Measurements from ENCODE around the gene CD44. TPM values are rescaled to one million over a fixed set of nuclear protein-coding genes. Genes with fewer than 3 reads are reported as not detected.

The CD44 gene
- total RNA-seq, 6 experiments from 2014 or later: 12.2 to 64.1 (median 22.9) TPM

GRCh38 chr11:35192347-35192746 lies 53.4 kb downstream of the CD44 start:
- Histone ChIP-seq H3K4me1 (peaks cover 0 to 21% (median 5%) of the 10 kb centered on the region in 4 donors), H3K36me3 (no peaks in the 10 kb centered on the region), H3K27ac (peak overlapping the region in 1 of 3 donors; percentile 53), H3K27me3 (no peaks in the 10 kb centered on the region), H3K4me3 (no peak overlapping the region), H3K9me3 (no peaks in the 10 kb centered on the region)
- ATAC-seq (peak; percentile 95 to 99 (median 98)), DNase-seq (peak; percentile 42 to 82 (median 80))
- TF ChIP-seq CTCF (IDR thresholded peaks at IDR 0.05) (no peak), POLR2A (IDR thresholded peaks at IDR 0.05) (no peak)
- WGBS (ENCODE audit: insufficient coverage, low coverage, low lambda C conversion rate, missing lambda C conversion rate): 22% methylated on average over 3 of the region's 3 CpGs
- intact Hi-C loops (cut with DNase I): no loop called here

GRCh38 chr11:35193767-35194166 lies 54.8 kb downstream of the CD44 start:
- WGBS (ENCODE audit: insufficient coverage, low coverage, low lambda C conversion rate, missing lambda C conversion rate): 89% methylated on average over 6 of the region's 6 CpGs

DNA sequence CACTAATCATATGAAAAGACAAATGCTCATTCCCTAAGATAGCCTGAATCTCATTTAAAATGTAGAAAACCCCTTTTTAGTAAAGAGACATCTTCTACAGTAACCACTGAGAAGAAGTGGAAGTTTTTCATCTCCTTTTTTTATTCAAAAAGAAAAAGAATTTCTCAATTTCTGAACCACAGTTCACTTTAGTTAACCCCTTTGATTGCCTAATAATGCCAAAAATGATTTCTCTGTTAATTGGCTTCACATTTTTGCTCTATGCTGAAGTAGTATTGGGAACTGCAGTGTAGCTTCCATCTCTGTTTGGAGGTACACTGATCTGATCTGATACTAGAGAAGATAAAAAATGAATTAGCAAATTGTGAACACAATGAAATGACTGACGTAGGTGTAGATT lies 58.3 kb downstream of the CD44 start:
- no peak for DNase-seq
- ATAC-seq: no peak
- H3K36me3 ChIP-seq: peaks cover 0 to 4% (median 0%) of the 10 kb centered on the region in 4 donors
- TF ChIP-seq POLR2A (IDR thresholded peaks at IDR 0.05) (no peak), CTCF (IDR thresholded peaks at IDR 0.05) (no peak)
- peaks cover 0 to 5% (median 3%) of the 10 kb centered on the region in 4 donors for H3K4me1 ChIP-seq
- no peak overlapping the region for H3K4me3 ChIP-seq
- H3K9me3 ChIP-seq: no peaks in the 10 kb centered on the region
- no peak overlapping the region for H3K27ac ChIP-seq
- WGBS (ENCODE audit: insufficient coverage, low coverage, low lambda C conversion rate, missing lambda C conversion rate): 78% methylated on average over 1 of the region's 1 CpG
- no peaks in the 10 kb centered on the region for H3K27me3 ChIP-seq
- intact Hi-C loops (cut with DNase I): no loop called here

More at GRCh38 chr11:35193767-35194166, 54.8 kb downstream of the CD44 start:
- DNase-seq (no peak), ATAC-seq (no peak)
- no peaks in the 10 kb centered on the region for H3K9me3 ChIP-seq
- H3K36me3 ChIP-seq: no peaks in the 10 kb centered on the region
- no peak overlapping the region for H3K4me3 ChIP-seq
- intact Hi-C loops (cut with DNase I): no loop called here
- H3K27me3 ChIP-seq: no peaks in the 10 kb centered on the region
- H3K27ac ChIP-seq: no peak overlapping the region
- TF ChIP-seq CTCF (IDR thresholded peaks at IDR 0.05) (no peak), POLR2A (IDR thresholded peaks at IDR 0.05) (no peak)
- H3K4me1 ChIP-seq: peaks cover 0 to 21% (median 5%) of the 10 kb centered on the region in 4 donors

DNA sequence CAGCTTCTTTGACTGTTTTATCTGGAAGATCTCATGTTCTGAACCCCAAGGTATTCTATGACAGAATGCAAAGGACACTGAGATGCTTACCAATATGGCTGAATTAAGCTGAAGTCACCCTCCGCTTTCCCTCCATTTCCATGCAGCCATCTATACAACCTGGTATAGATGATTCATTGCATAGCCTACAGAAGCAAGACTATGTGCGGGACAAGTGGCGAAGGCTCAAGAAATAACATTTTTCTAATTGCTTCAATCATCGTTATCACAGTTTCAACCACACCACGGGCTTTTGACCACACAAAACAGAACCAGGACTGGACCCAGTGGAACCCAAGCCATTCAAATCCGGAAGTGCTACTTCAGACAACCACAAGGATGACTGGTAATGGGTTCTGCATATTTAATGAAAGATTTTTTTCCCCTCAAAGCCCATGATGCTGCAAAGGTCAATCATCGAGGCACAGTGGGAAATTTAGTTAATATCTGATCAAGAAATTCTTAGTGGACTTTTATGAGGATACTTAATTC lies 61.9 kb downstream of the CD44 start:
- TF ChIP-seq CTCF (IDR thresholded peaks at IDR 0.05) (no peak), POLR2A (IDR thresholded peaks at IDR 0.05) (no peak)
- 78% methylated on average over 7 of the region's 7 CpGs for WGBS (ENCODE audit: insufficient coverage, low coverage, low lambda C conversion rate, missing lambda C conversion rate)
- H3K4me1 ChIP-seq: no peaks in the 10 kb centered on the region
- DNase-seq: no peak
- intact Hi-C loops (cut with DNase I): no loop called here
- no peak for ATAC-seq
- no peaks in the 10 kb centered on the region for H3K27me3 ChIP-seq
- no peak overlapping the region for H3K4me3 ChIP-seq
- H3K9me3 ChIP-seq: no peaks in the 10 kb centered on the region
- no peak overlapping the region for H3K27ac ChIP-seq
- H3K36me3 ChIP-seq: peaks cover 0 to 4% (median 0%) of the 10 kb centered on the region in 4 donors

Data from right lobe of liver (tissue), 6 donors.